DMS79 treated with DMSO at 0.1 percent for 48 hours (cell line): ENCODE measurements around the gene AKT1.
"Not testable (repeated sequence)": the region's sequence is repeated elsewhere in the genome, so short reads cannot be mapped to it uniquely, and the experiment has no call there.

ENCODE experiments used
- DNase-seq: peaks from one replicate; lab custom pipeline; 2025; lab: John Stamatoyannopoulos, UW

AKT1 gene

DNA sequence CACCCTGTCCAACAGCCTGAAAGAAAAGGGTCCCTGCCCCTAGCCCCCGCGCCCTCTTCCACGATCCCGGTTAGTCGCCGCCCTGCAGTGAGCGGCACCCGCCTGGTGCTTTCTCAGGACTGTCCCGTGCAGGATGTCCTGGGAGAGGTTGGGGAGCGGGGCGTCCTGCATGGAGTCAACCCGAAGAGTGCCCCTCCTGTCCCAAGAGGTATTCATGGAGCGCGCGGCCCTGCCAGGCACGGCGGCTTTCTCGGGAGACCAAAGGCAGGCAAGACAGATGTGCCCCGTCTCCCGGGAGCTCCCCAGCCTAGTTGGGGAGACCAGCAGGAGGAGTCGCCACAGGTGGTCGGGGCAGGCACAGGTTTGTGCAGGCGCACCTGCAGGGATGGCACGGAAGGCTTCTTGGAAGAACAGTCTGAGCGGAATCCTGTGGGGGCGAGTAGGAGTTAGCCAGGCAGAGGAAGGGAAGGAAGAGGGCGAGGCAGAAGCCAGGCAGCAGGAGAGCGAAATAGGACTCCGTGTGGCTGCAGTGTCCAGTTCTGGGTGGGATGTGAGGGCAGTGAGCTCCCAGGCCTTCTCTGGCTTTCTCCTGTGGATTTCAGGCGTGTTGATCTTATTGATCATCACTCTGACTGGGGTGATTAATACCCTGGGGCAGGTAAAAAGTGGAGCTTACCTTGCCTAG is 41.9 kb downstream of the AKT1 start:
- DNase-seq: no peak

GRCh38 chr14:104752735-104753527 is 42.6 kb downstream of the AKT1 start, which contains the start of gene SIVA1:
Gene SIVA1 (plus strand): TSS chr14:104753147. CDS start chr14:104753202, 55 bp downstream.
- peak; percentile 100 for DNase-seq

DNA sequence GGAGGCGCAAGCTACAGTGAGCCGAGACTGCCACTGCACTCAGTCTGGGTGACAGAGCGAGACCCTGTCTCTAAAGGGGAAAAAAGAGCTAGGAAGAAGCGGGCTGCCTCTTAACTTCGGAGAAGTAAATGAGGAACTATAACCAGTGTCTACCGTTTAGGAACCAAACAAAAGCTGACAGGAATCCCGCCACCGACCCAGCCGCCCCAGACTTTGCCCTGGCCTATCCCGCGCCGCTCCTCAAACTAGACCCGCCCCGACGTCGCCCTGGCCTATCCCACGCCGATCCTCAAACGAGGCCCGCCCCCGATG is 43.2 kb downstream of the AKT1 start:
- DNase-seq: no peak

DNA sequence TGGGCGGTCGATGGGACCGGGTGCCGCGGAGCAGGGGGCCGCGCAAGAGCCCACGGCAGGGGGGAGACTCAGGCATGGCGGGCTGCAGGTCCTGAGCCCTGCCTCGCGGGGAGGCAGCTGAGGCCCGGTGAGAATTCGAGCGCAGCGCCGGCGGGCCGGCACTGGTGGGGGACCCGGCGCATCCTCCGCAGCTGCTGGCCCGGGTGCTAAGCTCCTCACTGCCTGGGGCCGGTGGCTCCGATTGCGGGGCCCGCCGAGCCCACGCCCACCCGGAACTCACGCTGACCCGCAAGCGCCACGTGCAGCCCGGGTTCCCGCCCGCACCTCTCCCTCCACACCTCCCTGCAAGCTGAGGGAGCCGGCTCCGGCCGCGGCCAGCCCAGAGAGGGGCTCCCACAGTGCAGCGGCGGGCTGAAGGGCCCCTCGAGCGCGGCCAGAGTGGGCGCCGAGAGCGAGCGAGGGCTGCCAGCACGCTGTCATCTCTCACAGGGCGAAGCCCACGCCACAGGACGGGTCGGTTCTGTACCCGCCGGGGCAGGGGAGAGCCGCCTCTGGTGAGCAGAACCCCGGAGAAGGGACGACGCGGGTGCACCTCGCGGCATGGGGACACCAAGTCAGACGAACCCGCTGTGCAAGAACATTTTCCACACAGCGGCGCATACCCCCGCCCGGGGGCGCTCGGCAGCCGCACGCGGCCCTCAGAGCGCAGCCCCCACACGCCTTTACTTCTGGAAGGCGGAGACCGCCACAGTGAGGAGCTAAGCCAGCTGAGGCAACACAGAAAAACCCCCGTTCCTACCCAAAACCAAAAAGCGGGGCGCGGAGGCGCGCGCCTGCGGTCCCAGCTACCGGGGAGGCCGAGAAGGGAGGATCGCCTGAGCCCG is 43.8 kb downstream of the AKT1 start:
- no peak for DNase-seq

DNA sequence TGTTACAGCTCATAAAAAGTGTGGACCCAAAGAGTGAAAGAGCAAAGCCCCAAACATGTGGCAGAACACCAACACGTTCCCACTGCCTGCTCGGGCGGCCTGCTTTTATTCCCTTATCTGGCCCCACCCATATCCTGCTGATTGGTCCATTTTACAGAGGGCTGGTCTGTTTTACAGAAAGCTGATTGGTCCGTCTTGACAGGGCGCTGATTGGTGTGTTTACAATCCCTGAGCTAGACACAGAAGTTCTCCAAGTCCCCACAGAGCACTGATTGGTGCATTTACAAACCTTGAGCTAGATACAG is 44.8 kb downstream of the AKT1 start:
- DNase-seq: not testable (repeated sequence)

DNA sequence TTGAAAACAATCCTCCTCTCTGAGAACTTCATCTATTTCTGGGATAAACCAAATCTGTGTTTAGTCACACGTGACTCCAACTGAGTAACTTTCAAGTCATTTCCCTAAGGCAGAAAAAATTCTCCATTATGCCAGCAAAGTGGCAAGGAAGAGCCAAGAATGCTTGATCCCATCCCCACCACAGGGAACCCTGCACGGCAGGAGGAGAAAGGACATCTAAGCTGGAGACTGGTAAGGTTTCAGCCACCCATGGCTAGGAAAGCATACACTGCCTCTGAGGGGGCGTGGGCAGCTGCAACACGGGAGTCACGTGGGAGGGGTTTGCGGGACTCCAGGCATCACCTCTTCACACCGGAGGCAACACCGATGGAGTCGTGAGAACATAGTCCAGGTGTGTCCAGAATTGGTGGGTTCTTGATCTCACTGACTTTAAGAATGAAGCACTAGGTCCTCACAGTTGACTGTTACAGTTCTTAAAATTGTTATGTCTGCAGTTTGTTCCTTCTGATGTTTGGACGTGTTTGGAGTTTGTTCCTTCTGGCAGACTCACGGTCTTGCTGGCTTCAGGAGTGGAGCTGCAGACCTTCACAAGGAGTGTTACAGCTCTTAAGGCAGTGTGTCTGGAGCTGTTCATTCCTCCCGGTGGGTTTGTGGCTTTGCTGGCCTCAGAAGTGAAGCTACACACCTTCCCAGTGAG is 45.3 kb downstream of the AKT1 start:
- DNase-seq: no peak

DNA sequence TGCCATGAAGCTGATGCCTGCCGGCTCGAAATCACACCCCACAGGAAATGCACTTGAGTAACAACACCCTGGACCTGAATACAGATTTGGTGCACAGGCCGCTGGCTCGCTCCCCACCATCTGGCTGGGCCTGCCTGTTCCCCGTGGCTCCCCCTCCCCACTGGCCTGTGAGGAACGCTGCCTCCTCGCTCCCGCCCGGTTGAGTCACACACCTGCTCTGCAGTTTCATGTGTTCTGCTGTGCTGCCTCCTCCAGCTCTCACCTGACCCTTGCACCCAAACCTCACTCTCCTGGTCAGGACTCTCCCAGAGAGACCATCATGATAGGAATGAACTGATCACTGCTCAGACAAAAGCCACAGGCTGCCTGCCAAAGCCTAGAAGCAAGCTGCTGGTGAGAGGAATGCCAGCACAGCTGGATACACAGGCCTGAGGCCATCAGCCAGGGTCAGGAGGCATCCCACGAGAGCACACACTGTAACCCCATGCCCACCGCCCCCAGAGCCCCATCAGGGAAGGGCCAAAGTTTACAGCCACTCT is 46.4 kb downstream of the AKT1 start:
- DNase-seq: no peak

DNA sequence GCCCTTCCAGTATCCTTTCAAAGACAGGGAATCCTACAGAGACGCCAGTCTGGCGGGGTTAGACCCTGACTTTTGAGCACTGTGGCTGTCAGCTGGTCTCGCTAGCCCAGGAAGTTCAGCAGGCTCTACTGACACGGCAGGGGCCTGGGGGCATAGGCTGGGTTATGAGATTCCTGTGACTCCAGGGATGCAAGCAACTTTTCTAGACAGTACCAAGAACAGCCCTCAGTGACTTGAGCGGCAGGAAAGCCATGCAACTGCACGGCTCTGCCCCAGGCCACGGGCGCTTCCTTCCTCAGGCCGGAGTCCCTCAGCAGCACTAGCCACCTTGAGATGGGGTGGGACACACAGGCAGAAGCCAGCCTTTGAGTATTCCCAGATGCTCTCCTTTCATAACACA is 47.7 kb downstream of the AKT1 start:
- DNase-seq: no peak

DNA sequence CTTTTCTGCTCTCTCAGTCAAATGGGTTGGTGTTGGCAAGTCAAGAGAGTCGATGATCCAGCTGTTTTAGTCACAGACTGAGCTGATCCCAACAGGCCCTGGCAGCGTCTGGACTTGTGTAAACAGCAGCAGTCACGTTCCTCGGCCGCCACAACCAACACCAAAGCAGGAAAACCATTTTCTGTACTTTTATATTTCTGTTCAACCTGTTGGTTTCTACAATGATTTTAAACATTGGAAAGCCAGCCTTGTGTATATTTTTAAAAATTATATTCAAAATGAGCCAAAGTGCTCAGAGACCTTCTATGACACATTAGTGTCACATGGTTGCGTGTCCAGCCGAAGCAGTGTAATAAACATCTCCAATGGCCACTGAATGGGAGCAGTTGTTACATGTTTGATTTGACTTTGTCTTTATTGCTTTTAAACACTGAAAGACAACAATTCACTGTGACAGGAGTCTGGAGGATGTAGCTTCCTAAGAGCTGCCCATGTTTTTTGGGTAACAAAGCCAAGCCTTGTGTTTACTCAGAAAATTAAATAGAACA is 48.5 kb downstream of the AKT1 start:
- DNase-seq: no peak

- DNase-seq: no peak
Measured at GRCh38 chr14:104746071-104746545, 49.4 kb downstream of the AKT1 start.

- no peak for DNase-seq
Measured at GRCh38 chr14:104745431-104745830, 50.1 kb downstream of the AKT1 start.

DNA sequence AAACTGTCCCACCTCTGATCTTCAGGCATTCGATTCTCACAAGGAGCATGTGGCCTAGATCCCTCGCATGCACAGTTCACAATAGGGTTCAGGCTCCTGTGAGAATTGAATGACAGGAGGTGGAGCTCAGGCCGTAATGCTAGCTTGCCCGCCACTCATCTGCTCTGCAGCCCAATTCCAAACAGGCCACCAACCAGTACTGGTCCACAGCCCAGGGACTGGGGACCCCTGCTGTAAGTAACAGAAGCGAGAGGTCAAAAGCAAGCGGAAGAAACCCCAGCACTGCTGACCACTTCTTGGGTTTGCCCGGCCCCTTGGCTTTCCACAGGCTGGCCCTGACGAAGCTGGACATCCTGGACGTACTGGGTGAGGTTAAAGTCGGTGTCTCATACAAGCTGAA is 51.1 kb downstream of the AKT1 start:
- no peak for DNase-seq

- no peak for DNase-seq
Measured at GRCh38 chr14:104743461-104744380, 51.8 kb downstream of the AKT1 start.

DNA sequence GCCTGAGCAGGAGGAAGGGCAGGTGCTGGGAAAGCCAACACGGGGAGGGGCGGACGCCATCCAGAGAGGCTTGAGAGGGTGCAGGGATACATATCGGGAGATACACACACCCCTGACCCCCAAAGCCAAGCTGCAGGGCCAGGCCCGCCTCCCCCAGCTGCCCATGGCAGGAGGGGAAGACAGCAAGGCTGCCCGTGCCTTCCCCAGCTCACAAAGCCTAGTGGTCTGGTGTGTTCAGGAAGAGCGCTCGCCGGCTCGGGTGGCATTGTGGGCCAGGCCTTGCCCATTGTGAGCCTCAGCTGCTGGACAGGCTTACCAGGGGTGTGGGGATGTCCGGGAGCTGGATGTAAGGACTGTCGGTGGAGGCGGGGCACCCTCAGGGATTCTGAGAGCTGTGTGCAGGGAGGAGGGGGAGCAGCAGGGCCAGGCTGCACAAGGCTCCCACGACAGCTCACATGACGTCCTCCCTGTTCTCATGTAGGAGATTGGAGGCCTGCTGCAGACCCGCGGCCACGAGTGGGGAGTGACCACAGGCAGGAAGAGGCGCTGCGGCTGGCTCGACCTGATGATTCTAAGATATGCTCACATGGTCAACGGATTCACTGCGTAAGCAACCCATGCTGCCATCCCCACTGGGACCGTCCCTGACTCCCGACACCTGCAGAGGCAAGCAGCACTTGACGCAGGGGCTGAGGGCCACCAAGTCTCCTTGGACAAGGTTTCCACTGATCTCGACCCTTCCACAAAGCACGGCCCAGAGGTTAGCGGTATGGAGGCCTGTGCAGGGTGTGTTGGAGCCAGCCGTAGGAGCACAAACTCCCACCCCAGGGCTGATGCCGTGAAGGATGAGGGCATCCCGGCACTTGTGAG is 52.7 kb downstream of the AKT1 start:
- DNase-seq: no peak

DNA sequence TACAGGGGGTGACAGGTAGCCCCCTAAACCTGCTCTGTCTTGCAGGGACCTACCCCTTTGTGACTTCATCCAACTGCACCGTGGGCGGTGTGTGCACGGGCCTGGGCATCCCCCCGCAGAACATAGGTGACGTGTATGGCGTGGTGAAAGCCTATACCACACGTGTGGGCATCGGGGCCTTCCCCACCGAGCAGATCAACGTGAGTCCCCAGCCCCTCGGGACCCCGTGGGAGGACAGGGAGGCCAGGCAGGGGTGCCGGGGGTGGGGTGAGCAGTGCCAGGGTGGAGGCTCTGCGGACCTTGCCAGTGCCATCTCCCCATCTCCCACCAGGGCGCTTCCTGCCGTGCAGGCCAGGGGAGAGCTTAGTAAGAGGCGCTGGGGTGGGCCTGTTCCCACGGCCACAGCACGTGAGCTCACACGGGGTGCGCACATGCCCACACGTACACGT is 53.7 kb downstream of the AKT1 start:
- DNase-seq: no peak

GRCh38 chr14:104741108-104741802 is 54.3 kb downstream of the AKT1 start:
- DNase-seq: no peak

DNA sequence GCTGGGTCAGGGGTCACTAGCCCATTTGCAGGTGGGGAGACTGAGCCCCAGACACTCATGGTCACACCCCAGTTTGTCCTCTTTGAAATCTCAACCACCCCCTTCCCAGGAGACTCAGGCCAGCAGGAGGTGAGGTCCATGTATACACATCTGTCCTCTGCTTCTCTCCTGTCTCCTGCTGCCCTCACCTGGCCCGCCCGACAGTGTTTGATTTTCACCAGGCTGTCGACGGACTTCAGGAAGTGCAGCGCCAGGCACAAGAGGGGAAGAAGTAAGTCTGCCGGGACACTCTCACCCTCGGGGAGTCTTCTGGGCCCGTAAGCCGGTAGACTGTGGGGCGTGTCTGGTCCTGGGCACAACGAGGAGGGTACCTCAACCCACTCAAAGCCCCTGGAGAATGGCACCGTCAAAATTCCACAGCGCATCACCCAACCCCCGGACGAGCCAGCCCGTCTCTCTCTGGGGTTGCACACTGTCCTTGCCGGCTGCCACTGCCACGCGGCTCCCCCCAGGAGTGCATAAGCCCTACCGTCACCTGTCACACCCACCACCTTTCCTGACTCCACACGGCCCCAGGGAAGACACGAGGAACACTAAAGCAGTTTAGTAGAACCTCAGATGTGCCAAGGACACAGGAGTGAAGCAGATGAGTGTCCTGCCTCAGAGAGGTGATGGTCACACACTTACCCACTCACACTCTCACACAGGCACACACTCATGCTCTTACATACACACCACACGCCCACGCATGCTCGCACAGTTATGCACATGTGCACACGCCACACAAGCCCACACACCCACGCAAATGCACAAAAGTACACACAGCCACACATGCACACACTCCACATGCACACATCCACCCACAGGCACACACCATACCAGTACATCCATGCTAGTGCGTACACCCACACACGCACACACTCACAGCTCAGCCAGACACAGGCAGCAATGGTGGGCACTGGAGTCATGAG is 55.7 kb downstream of the AKT1 start:
- no peak for DNase-seq

DNA sequence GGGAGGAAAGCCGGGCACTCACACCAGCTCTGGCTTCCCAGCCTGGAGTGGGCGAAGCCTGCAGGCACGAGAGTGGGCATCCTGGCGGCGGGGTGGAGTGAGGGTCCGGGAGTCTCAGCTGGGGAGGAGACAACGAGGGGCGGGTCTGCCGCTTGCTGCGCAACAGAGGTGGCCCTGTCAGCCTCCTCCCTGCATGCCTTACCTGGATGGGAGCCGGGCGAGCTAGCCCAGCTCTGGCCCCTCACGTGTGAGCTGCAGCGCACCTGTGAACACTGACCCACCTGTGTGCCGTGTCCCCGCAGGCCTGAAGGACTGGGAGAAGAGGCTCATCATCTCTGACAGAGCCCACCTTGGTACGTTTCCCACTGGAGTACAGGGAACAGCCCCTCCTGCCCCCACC is 56.5 kb downstream of the AKT1 start:
- no peak for DNase-seq
